ENCODE results near the gene ECHDC3.
"Not testable (repeated sequence)": the region's sequence is repeated elsewhere in the genome, so short reads cannot be mapped to it uniquely, and the experiment has no call there.

ECHDC3 gene

DNA sequence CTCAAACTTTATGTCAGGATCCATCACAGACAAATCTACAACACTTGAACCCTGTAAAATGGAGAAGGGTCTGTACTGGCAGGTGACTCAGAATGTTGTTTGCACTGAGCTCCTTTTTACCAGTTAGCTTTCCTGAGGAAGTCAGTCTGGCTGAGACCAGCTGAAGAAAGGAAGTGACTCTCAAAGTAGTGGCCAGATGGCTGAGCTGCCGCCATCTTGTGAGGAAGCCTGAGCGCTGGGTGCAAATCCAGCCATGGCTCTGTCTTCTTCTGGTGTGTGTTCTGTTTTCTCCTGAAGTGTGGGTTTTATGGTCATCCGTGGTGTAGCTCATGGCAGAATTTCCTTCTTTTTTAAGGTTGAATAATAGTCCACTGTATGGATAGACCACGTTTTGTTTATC, 25.5 kb upstream of the ECHDC3 start:
- FAIRE-seq = no peak

DNA sequence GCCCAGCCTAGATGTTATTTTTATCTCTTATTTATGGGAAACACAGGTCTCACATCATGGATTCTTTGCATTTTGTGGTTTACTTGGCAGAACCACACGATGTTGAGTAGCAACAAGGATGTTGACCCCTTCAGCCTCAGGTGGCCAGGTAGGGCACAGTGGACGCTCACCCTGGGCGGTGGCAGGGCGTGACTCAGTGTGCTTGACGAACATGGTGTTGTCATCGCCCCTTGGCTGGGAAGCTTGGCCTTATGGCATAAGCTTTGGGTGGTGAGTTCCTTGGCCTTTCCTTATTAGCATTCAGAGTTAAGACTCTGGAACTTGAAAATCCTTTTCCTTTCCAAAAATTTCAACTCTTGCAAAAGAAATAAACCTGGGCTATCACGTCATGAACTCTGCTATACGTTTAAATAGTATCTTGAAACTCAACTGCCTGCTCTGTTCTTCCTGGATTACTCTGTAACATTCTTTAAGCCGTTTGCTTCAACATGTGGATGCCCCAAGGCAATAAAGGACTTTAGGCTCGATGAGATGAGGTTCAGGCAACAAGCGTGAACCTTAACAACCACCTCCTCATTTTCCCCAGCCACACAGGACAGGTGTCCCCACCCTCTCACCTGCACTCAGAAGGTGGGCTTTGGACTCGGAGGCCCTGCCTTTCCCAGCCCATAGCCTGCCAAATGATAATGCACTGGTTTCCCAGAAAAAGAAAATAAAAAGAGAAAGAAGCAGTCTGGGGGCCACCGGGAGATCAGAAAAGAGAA, 22.5 kb upstream of the ECHDC3 start:
- FAIRE-seq = no peak

DNA sequence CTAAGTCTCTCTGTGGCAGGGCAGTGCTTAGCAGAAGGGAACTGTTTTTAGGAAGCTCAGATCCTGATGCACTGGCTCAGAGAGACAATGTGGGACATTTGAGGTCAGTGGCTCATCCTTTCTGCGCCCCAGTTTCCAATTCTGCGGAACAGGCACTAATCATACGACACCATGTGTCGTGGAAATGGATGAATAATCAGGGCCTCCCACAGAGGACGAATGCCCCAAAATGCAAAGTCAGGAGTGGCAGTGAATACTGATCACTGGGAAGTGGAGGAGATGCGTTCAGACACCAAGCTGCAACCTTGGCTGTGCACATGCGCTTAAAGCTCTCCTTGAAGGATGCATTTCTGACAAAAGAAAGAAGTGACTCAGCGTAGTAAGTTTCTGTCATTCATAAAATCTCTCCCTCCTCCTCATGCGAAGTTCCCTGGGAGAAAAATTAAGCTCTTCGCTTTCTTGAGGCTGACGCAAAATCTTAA, 21.9 kb upstream of the ECHDC3 start:
- FAIRE-seq = no peak

DNA sequence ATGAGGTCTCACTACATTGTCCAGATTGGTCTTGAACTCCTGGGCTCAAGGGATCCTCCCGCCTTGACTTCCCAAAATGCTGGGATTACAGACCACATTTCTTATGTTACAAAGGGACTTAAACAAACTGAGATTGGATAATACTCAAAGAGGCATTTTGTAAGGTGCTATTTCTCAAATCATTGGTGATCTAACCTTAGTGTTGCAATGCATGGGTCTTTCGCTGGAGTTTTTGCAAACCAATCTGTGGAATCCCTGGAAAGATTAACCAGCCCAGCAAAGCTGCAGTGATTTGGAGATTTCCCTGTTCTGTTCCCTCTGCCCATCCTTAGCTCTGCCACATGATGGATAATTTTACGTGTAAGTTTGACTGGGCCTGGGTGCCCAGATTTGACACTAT, 20.4 kb upstream of the ECHDC3 start:
- FAIRE-seq = no peak

DNA sequence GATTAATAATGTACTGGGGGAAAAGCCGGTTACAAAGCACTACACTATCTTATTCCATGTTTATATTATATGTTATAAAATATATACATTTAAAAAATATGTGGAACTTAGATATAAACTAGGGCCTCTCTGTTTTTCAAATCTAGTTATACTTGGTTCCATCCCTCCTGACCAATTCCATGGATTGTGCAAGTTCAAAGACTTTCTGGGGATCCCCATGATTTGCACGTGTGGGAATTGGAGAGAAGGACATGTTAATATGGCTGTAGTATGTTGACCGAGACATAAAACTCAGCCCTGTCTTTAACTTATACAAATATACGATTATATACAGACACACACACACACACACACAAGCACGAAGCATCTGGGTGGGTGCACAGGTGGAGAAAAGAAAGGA, 18.8 kb upstream of the ECHDC3 start:
- FAIRE-seq = no peak

DNA sequence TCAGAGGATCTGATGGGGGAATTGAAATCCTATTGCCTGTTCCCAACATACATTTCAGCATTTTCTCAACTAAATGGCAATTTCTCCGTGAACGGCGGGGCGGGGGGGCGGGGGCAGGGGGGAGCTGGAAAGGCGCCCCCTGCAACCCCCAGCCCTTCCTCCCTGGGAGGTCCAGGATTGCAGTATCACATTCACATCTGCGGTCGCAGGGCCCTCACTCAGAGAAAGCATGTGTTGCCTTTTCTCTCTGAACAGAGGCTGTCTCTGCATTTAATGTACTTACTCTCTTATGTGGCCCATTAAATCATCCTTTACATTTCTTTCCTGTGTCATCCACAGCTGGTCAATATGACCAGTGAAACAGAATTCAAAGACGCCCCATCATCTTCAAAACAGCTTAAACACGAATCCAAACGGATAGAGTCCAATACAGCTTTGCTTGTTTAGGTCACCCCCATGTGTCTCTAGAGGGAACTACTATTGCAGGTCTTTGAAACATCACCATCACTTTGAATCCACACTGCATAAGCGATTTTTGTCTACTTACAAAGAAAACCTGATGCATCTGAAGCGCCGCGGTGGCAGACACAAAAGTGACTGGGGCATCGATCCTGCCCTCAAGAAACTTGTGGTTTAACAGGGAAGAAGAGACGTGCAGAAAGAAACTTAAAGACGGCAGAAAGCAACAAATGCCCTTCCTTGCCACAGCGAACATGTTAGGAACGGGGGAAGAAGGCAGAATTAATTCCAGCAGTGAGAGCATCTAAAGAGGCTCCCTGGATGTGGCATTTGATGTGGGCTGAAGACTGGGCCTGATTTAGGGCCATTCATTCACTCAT, 17.0 kb upstream of the ECHDC3 start:
- FAIRE-seq = peak; percentile 23

DNA sequence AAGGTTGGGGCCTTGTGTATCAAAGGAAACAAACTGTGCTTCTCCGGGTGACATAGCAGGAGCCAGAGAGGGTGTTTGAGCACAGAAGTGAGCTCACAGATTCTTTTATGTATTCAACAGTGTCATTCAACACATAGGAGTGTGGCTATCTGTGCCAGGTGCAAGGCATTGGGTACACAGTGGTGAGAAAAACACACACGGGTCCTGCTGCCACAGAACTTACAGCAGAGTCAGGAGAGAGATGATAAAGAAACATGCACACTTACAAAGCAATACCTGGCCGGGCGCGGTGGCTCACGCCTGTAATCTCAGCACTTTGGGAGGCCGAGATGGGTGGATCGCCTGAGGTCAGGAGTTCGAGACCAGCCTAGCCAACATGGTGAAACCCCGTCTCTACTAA, 16.3 kb upstream of the ECHDC3 start:
- no peak for FAIRE-seq

DNA sequence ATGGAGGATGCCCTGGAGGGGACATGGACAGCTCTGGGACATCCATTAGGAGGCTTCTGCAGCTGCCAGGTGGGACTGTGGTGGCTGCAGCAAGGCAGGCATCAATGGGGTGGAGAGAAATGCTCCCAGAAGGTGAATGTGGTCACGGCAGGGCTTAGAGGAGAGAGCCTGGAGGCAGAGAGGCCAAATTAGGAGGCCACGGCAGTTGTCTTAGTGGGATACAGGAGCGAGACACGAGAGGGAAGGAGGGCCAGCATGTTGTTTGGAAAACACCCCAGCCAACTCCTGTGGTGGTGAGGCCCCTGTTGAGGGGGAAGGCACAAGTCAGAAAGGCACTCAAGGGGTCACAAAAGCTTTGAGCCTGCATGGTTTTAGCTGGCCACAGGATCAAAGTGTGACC, 14.6 kb upstream of the ECHDC3 start:
- FAIRE-seq = no peak

DNA sequence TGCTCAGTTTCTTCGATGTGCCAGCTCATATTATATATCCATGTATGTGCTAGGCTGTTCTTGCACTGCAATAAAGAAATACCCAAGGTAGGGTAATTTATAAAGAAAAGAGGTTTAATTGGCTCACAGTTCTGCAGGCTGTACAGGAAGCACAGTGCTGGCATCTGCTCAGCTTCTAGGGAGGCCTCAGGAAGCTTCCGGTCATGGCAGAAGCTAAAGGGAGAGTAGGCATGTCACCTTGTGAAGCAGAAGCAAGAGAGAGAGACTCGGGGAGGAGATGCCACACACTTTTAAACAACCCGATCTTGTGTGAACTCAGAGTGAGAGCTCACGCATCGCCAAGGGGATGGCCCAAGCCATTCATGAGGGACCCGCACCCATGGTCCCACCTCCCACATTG, 13.8 kb upstream of the ECHDC3 start:
- no peak for FAIRE-seq

DNA sequence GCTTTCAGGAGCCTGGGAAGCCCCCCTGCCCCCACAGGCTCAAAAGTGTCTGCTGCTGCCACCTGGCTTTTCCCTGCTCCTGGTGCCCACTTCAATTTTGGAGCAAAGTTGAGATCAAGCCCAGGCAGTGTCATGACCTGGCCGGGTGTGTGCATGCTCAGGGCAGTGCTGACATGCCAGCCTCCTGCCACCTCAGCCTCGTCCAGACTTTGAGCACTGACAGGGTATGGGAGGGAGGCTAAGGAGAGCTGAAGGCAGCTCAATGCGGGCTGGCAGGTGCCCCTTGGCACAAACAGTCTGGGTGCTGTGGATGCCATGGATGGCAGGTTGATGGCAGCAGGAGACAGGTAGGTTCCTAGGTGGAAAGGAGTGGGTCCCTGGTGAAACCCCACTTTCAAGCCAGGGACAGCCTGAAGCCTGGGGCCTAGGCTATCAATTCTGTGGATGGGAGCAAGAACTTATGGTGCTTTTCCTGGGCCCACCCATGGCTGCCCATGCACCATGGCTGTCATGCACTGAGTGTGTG, 12.3 kb upstream of the ECHDC3 start:
- FAIRE-seq = no peak

DNA sequence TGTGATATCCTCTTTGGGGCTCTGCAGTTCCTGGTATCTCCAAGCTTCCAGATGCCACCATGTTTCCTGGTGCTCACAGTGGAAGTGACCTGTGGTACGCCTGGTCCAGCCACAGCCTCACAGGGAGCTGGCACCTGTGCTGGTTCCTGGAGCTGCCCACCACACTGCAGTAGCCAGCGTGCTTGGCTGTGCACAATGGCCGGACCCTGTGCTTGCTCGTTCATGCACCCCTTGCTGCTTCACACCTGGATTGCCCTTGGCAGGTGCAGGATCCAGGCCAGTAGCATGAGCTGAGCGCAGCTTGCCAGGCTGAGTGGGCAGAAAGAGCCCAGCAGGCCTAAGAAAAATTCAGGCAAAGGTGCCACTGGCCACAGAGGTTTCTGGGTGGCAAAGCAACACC, 11.4 kb upstream of the ECHDC3 start:
- FAIRE-seq = no peak

DNA sequence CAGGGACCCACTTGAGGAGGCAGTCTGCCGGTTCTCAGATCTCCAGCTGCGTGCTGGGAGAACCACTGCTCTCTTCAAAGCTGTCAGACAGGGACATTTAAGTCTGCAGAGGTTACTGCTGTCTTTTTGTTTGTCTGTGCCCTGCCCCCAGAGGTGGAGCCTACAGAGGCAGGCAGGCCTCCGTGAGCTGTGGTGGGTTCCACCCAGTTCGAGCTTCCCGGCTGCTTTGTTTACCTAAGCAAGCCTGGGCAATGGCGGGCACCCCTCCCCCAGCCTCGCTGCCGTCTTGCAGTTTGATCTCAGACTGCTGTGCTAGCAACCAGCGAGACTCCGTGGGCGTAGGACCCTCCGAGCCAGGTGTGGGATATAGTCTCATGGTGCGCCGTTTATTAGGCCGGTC, 5.4 kb upstream of the ECHDC3 start:
- FAIRE-seq = not testable (repeated sequence)

DNA sequence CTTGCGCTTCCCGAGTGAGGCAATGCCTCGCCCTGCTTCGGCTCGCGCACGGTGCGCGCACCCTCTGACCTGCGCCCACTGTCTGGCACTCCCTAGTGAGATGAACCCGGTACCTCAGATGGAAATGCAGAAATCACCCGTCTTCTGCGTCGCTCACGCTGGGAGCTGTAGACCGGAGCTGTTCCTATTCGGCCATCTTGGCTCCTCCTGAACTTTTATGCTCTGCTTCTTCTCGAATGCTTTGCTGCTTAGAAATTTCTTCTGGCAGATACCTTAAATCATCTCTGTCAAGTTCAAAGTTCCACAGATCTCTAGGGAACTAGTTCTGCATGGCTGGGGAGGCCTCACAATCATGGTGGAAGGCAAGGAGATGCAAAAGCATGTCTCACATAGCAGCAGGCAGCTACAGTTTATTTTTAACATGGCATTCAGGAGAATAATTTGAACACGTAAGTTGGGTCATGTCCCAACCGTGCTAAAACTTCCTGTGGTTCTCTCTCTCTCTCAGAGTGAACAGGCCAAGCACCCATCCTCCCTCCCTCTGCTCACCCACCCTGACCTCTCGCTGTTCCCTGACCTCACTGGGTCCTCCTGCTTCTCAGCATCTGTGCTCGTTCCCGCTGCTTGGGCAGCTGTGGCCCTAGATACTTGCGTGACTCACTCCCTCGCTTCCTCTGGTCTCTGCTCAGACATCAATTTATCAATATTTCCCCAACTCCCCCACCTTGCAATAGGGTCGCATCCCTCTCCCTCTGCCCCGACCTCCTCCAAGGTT, 4.7 kb upstream of the ECHDC3 start:
- FAIRE-seq = not testable (repeated sequence)

DNA sequence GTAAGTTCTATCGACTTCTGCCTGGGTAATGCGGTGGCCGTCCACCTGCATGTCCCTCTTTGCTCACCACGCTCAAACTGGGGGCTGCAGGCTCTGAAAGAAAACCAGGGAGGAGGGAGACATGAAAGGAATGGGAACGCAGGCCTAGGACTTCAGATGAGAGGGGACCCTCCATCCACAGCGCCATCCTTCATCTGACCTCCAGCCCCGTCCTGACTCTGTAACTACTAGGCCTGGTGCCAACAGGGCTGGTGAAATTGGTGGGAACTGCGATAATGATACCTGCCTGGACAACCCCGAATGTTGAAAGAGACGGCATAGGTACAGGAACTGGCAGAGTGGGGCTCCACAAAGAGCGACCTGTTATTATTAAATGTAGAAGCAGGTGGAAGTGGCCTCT, 1.3 kb upstream of the ECHDC3 start:
- no peak for FAIRE-seq

DNA sequence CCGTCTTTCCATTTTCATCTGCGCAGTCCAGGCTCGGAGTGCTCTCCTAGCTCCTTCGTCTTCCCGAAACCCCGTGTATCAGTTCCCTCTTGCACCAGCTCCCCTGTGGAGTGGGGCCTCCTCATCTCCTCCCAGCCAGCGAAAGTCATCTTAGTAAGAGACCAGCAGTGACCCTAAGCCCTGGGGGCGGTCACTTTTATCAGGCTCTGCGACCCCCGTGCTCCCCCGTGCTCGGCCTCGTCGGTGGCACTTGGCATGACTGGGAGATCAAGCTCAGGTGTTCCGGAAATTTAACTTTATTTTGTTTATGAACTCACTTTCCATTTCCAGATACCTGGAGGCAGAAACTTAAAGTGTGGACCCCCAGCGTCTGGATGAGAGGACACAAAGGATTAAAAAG, 574 bp upstream of the ECHDC3 start:
- no peak for FAIRE-seq

DNA sequence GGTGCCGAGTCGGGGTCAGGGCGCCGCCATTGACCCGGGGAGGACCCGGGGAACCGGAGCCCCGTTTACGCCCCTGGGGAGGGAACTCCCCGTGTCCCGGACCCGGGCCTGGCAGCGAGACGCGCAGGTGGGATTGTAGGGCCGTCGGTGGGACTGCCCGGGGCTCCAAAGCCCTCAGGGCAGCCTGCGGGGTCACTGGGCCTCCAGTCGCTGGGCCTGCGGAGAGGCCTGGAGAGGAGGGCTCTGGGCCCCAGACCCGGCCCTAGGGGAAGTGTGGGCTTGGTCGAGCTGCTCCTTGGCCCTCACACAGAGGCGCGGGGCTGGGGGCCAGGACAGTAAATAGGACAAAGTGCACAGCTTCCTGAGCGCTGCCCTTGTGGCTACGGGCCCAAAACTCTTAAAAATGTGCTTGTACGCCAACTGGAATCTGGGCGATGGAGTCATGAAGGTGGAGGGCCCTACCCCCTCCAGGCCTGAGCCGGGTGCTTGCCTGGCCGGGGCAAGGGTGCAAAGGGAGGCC, 657 bp downstream of the ECHDC3 start:
- FAIRE-seq = no peak

DNA sequence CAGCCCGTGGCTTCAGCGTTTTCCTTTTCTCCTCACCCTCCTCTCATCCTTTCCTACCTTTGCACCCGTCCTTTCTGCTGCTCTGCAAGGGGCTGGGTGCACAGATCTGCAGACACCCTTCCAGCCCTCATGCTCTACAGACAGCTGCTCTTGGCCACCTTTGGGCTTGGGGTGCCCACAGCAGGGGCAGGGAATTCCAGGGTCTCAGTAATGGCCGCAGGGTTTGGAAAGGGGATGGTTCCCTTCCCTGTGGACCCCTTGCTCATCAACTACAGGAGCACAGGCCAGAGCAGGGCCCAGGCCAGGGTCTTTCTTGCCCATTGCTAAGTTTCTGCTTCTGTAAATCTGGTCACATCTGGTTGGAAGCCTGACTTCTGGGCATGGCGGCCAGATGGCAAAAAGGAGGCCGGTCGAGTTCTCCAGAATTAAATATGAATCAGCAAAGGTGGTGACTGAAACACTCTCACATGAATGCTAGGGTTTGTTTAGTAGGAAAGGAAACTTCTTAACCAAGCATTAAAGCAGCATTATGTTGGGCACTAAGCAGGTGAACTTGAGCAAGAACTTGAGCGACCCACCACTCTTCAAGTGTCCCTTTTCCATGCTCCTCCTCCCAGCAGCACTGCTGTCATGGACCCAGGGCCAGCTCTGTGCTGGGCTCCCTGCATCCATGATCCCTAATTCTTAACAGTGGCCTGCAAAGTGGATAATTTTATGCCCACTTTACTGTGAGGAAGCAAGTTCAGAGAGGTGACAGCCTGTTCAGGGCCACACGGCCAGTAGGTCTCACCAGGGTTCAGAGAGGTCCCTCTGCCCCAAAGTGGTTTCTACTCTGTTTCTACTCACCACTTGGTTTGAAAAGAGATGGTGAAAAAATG, 1.5 kb downstream of the ECHDC3 start:
- FAIRE-seq = no peak

DNA sequence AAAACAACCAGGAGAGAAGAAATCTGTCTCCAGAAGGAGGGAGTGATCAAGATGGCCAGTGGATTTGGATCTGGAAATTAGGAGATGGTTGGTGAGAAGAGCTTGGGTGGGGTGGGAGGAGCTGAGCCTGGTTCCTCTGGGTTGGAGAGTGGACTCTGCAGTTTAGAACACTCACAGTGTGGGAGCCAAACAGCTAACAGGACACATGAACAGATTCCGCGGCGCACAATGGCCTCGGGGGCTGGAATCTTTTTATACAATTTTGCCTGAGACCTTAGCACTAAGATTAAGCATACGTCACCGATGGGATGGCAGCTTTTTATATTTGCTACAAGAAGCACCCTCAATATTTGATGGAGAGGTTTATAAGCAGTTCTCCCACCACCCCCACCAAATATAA, 2.9 kb downstream of the ECHDC3 start:
- no peak for FAIRE-seq

DNA sequence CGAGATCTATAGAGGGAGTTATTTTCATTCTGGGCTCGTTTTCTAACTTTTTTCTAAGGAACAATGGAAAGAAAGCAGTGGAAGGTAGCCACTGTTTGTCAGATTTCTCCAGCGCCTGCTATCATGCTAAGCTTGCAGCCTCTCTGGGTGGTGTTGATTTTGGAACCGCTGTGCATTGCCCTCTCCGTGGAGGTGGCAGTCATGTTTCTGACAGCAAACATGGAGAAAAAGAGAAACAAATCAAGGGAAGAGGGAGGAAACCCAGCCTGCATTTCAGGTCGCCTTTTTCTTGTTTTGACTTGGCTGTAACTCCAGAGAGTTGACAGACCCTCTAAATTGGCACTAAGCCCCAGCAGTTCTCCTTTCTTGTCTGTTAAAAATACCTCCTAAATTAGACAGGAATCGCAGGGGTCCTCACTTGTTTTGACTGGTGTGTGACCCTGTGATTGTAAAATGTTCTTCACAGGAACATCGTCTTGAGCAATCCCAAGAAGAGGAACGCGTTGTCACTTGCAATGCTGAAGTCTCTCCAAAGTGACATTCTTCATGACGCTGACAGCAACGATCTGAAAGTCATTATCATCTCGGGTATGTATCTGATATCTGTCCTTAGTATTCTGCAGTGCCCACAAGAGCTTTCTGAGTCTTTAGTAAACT, 4.8 kb downstream of the ECHDC3 start:
- FAIRE-seq = no peak

DNA sequence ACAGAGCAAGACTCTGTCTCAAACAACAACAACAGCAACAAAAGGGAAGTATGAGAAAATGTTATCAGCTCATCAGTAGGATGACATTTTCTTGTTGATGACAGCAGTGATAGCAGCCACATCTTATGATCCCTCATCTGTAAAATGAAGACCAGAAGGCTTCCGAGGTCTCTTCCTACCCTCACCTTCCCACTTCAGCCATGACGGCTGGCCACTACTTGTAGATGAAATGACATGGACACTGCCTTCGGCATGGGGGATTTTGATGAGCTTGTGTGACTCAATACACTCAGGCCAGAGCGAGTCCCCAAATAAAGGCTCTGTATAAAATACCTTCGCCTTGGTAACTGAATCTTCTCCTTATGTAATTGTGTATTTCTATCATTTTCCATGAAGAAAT, 6.7 kb downstream of the ECHDC3 start:
- no peak for FAIRE-seq

DNA sequence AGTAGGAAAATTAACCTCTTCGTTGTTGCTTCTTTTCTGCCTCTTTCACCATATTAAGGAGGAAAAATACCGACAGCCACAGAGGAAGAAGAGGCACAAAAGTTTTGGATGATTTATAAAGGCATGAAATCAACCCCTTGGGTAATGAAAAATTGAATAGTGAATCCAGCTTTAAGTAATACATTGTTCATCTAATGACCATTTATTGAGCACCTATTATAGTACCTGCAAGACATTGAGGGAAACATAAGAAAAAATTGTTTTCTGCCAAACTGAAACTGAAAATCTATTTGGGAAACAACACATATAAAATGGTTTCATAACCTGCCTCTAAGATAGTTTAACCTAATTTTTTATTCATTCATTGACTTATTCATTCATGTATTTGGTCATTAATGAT, 8.2 kb downstream of the ECHDC3 start:
- no peak for FAIRE-seq
